HepG2 (cell line): ENCODE data around the gene VWCE.

Experiments
- EZH2 ChIP-seq: conservative IDR thresholded peaks from 2 replicates; pipeline ENCODE4 v1.6.1; 2012; ENCODE audit warnings: mild to moderate bottlenecking, low read depth, low read length, moderate library complexity
- KDM1A ChIP-seq: IDR thresholded peaks from 2 replicates; pipeline ENCODE4 v1.6.1; 2016; ENCODE audit warnings: missing compliant biosample characterization
- POLR2AphosphoS5 ChIP-seq: IDR thresholded peaks from 2 replicates; pipeline ENCODE4 v1.6.1; 2012; ENCODE audit warnings: low read depth, low read length
- YY1 ChIP-seq: IDR thresholded peaks from 2 replicates; pipeline ENCODE4 v1.6.1; 2011; ENCODE audit warnings: low read length, low read depth, moderate library complexity, mild to moderate bottlenecking; ENCODE audit not compliant: insufficient read depth, insufficient replicate concordance
- ZSCAN21 ChIP-seq: sonication (generic); formaldehyde crosslinking; IDR thresholded peaks from 2 replicates; pipeline ENCODE4 v1.8.0; 2022; ENCODE audit warnings: mild to moderate bottlenecking, missing genetic modification reagents, moderate library complexity, borderline replicate concordance
- TF ChIP-seq, protein P1 (sequence below): sonication (generic); formaldehyde crosslinking; IDR thresholded peaks from 2 replicates; pipeline ENCODE4 v1.4.0; 2020; ENCODE audit warnings: missing genetic modification reagents
- TF ChIP-seq, protein P2 (sequence below): sonication (generic); formaldehyde crosslinking; IDR thresholded peaks from 2 replicates; pipeline ENCODE4 v1.5.0; 2020; ENCODE audit warnings: mild to moderate bottlenecking, missing genetic modification reagents, moderate library complexity

DNA sequence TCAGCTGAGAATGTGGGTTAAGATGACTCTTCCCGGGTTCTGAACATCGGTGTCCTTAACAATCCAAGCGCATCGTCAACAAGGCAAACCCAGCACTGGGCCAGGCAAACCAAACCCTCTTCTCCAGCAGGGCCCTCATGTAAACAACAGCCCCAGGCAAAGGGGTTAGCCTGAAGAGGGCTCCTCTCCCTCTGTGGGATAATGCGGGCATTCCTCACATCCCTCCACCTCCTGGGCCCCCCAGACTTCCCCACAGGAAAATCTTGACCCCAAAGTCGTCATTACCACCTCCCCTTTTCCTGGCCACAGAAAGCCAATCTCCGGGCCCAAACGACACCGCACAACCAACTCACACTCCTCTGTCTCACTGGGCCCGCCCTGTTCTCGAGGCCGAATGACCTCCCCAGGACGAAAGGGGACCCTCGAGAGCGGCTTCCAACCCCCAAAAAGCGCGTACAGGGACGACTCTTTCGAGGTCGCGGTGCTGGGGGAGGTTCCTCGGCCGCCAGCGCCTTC, 37.2 kb upstream of the VWCE start:
- TF ChIP-seq EZH2 (no peak), ZSCAN21 (CRISPR knock-in tag) (no peak), YY1 (no peak), POLR2AphosphoS5 (no peak), KDM1A (CRISPR knock-in tag) (no peak)
- TF ChIP-seq, protein P1, sequence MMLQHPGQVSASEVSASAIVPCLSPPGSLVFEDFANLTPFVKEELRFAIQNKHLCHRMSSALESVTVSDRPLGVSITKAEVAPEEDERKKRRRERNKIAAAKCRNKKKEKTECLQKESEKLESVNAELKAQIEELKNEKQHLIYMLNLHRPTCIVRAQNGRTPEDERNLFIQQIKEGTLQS (CRISPR knock-in tag): no peak
- TF ChIP-seq, protein P2, sequence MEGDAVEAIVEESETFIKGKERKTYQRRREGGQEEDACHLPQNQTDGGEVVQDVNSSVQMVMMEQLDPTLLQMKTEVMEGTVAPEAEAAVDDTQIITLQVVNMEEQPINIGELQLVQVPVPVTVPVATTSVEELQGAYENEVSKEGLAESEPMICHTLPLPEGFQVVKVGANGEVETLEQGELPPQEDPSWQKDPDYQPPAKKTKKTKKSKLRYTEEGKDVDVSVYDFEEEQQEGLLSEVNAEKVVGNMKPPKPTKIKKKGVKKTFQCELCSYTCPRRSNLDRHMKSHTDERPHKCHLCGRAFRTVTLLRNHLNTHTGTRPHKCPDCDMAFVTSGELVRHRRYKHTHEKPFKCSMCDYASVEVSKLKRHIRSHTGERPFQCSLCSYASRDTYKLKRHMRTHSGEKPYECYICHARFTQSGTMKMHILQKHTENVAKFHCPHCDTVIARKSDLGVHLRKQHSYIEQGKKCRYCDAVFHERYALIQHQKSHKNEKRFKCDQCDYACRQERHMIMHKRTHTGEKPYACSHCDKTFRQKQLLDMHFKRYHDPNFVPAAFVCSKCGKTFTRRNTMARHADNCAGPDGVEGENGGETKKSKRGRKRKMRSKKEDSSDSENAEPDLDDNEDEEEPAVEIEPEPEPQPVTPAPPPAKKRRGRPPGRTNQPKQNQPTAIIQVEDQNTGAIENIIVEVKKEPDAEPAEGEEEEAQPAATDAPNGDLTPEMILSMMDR (CRISPR knock-in tag): no peak
